ENCODE measurements around the gene MCC.
A peak's percentile ranks its signal among the peaks of the same experiment; 100 is the strongest.

The MCC gene

GRCh38 chr5:112986224-112986623 lies 502.0 kb downstream of the MCC start:
- H3K4me3 ChIP-seq (replicated peaks in 1 of 2; ENCODE audit: low read depth in 2 of 2, low read length in 2 of 2) = no peak overlapping the region
- DNase-seq (ENCODE audit: low read depth in 2 of 2) = no peak
- no peak for TF ChIP-seq CTCF (IDR thresholded peaks at IDR 0.05; ENCODE audit: low read depth, low read length)

DNA sequence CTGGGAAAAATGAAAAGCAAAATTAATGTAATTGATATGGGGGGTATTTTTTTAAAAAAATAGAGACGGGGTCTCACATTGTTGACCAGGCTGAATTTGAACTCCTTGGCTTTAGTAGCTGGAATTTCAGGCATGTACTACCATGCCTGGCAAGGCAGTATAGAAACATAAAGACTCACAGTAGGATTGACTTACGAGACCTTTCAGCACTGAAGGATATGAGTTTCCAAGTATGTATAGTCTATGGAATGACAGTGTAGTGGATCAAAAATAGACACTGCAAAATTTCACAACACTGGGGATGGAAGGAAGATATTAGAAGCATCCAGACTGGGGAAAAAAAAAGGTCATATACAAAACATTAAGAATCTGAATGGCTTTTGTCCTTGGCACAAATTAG lies 504.9 kb downstream of the MCC start:
- TF ChIP-seq CTCF (IDR thresholded peaks at IDR 0.05; ENCODE audit: low read depth, low read length) = no peak
- no peak overlapping the region for H3K4me3 ChIP-seq (replicated peaks in 1 of 2; ENCODE audit: low read depth in 2 of 2, low read length in 2 of 2)
- DNase-seq (ENCODE audit: low read depth in 2 of 2) = no peak

GRCh38 chr5:112979723-112980122 lies 508.5 kb downstream of the MCC start:
- no peak for DNase-seq (ENCODE audit: low read depth in 2 of 2)
- no peak overlapping the region for H3K4me3 ChIP-seq (replicated peaks in 1 of 2; ENCODE audit: low read depth in 2 of 2, low read length in 2 of 2)
- TF ChIP-seq CTCF (IDR thresholded peaks at IDR 0.05; ENCODE audit: low read depth, low read length) = no peak

- DNase-seq (ENCODE audit: low read depth in 2 of 2) = no peak
- H3K4me3 ChIP-seq (replicated peaks in 1 of 2; ENCODE audit: low read depth in 2 of 2, low read length in 2 of 2) = no peak overlapping the region
- no peak for TF ChIP-seq CTCF (IDR thresholded peaks at IDR 0.05; ENCODE audit: low read depth, low read length)
These were observed 509.4 kb downstream of the MCC start for GRCh38 chr5:112978836-112979235.

- DNase-seq (ENCODE audit: low read depth in 2 of 2) = peak in 1 of 2 donors; percentile 28
- peak overlapping the region; percentile 86 to 96 for H3K4me3 ChIP-seq (replicated peaks in 1 of 2; ENCODE audit: low read depth in 2 of 2, low read length in 2 of 2)
- no peak for TF ChIP-seq CTCF (IDR thresholded peaks at IDR 0.05; ENCODE audit: low read depth, low read length)
These were observed 510.8 kb downstream of the MCC start for GRCh38 chr5:112977440-112977861.

DNA sequence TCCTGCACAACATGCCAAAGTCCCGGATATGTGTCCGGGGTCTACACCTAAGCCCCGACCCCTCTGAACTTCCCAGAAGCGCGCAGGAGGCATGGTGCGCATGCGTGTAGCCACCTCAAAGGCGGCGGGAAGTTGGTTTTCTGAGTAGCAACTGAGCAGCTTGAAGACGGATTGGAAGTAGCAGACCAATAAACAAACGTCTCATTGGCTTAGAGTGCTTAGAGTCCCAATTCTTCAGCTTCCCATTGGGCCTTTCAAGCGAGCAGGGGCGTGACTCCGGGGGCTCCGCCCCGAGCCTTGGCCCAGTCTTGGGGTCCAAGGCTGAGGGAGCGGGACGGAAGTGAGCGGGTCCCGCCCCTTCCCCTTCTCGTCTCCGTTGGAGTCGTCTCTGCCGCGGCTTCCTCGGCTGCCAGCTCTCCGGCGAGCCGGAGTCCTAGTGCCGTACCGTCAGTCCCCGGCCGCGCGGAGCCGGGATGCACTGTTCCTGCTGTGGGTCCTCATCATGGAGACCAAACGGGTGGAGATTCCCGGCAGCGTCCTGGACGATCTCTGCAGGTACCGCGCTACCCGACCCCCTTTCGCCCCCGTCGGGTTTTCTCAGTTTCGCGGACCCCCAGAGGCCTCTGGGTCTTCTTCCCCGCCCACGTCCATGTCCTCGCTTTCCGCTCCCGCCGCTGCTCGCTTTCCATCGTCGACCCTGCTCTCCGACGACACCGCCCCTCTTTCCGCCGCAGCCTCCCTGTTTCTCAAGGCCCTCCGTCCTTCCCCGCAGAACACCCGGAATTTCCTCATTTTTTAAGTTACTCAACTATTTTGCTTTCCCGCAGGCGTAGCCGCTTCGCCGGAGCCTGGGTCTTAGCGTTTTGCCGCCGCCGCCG lies 511.6 kb downstream of the MCC start, which contains the start of gene DCP2:
Gene DCP2 (plus strand): TSS at position 367 of the 878 bp plus-strand sequence. CDS start 136 bp downstream, at position 503.
- peak within 1 kb of the TSS; percentile 86 to 96 for H3K4me3 ChIP-seq (replicated peaks in 1 of 2; ENCODE audit: low read depth in 2 of 2, low read length in 2 of 2)
- DNase-seq (ENCODE audit: low read depth in 2 of 2) = peak; percentile 99 to 100
- TF ChIP-seq CTCF (IDR thresholded peaks at IDR 0.05; ENCODE audit: low read depth, low read length) = no peak

Measured in cardiac fibroblast (primary cell).